Measurements from ENCODE around the gene PSMB10.
"Not testable (repeated sequence)": the region's sequence is repeated elsewhere in the genome, so short reads cannot be mapped to it uniquely, and the experiment has no call there.

The PSMB10 gene

DNA sequence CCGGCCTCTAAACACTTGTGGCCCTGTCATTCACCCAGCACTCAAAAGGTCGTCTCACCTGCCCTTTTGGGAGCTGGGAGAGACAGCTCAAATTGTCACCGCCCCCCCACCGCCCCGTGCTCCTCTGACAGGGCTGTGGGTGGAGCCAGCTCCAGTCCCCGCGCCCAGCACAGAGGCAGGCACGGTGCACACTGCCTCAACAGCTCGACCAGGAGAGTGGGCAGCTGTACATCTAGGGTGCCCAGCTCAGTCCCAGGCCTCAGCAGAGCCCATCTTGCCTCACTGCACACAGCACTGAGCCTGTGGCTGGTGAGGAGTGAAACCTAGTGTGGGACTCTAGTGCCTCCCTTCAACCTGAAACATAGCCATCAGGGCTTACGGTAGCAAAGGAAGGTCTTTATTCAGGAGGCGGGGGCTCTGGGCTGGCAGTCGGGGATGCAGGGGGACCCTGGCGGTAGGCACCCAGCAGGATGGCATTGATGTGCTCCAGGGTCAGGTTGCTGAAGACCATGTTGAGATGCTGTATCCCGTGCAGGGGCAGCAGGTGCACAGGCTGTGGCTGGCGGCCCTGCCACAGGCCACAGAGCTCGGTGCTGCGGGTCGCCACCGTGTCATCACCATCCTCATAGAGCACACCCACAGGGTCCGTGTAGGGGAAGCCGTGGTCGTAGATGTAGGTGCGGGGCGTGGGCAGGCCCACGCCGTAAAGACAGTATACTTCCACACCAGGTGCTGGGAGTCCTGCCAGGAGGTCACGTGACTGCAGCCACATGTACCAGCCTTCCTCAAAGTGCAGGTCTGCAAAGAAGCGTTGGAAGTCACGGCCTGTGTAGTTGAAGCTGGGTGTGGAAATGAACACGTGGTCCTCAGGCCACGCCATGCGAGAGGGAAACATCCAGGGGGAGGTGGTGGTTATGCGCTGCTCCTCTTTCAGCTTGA, 3.1 kb upstream of the PSMB10 start:
- peaks cover 25% of the 10 kb centered on the region for H4K20me1 ChIP-seq (ENCODE audit: insufficient read depth, low read length)
- no peak overlapping the region for H3K4me3 ChIP-seq (ENCODE audit: low read length)
- no peak overlapping the region for H3K4me2 ChIP-seq (ENCODE audit: low read length)
- H3K9ac ChIP-seq (ENCODE audit: low read length) = no peak overlapping the region
- no peak for TF ChIP-seq EZH2phosphoT487 (IDR thresholded peaks at IDR 0.05; ENCODE audit: low read depth)
- TF ChIP-seq, protein P1, sequence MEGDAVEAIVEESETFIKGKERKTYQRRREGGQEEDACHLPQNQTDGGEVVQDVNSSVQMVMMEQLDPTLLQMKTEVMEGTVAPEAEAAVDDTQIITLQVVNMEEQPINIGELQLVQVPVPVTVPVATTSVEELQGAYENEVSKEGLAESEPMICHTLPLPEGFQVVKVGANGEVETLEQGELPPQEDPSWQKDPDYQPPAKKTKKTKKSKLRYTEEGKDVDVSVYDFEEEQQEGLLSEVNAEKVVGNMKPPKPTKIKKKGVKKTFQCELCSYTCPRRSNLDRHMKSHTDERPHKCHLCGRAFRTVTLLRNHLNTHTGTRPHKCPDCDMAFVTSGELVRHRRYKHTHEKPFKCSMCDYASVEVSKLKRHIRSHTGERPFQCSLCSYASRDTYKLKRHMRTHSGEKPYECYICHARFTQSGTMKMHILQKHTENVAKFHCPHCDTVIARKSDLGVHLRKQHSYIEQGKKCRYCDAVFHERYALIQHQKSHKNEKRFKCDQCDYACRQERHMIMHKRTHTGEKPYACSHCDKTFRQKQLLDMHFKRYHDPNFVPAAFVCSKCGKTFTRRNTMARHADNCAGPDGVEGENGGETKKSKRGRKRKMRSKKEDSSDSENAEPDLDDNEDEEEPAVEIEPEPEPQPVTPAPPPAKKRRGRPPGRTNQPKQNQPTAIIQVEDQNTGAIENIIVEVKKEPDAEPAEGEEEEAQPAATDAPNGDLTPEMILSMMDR (IDR thresholded peaks at IDR 0.05; ENCODE audit: low read depth, low read length) = no peak
- no peaks in the 10 kb centered on the region for H3K9me3 ChIP-seq (ENCODE audit: insufficient read depth, low read length)
- H2AFZ ChIP-seq (ENCODE audit: low read depth, low read length) = no peak overlapping the region
- H3K36me3 ChIP-seq (replicated peaks; ENCODE audit: low read depth, low read length) = peaks cover 39% of the 10 kb centered on the region
- H3K27ac ChIP-seq (ENCODE audit: low read length) = no peak overlapping the region
- peaks cover 37% of the 10 kb centered on the region for H3K79me2 ChIP-seq (ENCODE audit: low read length)
- no peaks in the 10 kb centered on the region for H3K27me3 ChIP-seq (ENCODE audit: low read depth, low read length)
- peaks cover 15% of the 10 kb centered on the region for H3K4me1 ChIP-seq (ENCODE audit: low read length)

DNA sequence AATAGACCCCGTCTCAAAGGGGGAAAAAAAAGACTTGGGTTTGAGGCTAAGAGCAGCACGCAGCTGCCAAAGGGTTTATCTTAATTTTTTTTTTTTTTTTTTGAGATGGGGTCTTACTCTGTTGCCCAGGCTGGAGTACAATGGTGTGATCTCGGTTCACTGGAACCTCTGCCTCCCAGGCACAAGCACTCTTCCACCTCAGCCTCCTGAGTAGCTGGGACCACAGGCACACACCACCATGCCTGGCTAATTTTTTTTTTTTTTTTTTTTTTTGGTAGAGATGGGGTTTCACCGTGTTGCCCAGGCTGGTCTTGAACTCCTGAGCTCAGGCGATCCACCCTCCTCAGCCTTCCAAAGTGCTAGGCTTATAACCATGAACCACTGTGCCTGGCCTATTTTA, 1.1 kb upstream of the PSMB10 start:
- H3K4me2 ChIP-seq (ENCODE audit: low read length) = peak overlapping the region; percentile 100
- not testable (repeated sequence) for H3K27me3 ChIP-seq (ENCODE audit: low read depth, low read length); H3K9ac ChIP-seq (ENCODE audit: low read length); H3K9me3 ChIP-seq (ENCODE audit: insufficient read depth, low read length); H2AFZ ChIP-seq (ENCODE audit: low read depth, low read length)
- H3K4me1 ChIP-seq (ENCODE audit: low read length) = peaks cover 16% of the 10 kb centered on the region
- H3K79me2 ChIP-seq (ENCODE audit: low read length) = peaks cover 42% of the 10 kb centered on the region
- peak overlapping the region; percentile 98; the same call in 1 of the 2 replicates for H3K27ac ChIP-seq (ENCODE audit: low read length)
- H3K36me3 ChIP-seq (replicated peaks; ENCODE audit: low read depth, low read length) = peaks cover 51% of the 10 kb centered on the region
- peak overlapping the region; percentile 93; the same call in 1 of the 2 replicates for H3K4me3 ChIP-seq (ENCODE audit: low read length)
- peaks cover 18% of the 10 kb centered on the region for H4K20me1 ChIP-seq (ENCODE audit: insufficient read depth, low read length)

DNA sequence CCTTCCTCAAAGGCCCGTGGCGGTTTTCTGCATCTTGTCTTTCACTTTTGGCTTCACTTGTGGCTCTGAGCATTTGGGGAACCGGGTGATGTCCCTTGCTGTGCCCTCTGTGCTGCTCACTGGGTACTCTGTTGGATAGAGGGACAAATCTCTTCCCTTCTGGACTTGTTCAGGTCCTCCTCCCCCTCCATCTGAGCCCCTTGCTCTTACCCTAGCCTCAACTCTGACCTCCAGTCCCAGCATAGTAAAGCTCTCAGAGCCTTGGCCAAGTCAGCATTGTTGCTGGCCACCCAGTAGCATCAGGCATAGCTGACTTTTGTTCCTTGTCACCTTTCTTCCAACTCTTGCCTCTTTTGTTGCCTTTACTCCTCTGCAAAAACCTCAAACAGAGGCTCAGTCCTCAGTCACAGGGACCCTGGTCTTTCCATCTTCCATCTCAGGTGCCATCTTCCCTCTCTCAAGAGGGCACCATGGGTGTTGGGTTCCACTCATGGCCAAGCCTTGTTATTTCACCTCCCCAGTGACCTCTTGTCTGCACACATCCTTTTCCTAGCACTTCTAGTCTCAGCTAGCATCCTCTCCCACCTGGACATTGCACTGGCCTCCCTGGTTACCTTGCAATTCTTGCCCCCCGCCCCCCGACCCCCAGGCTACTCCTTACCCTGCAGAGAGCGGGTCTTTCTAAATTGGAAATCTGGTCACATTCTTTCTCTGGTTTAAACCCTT, 393 bp upstream of the PSMB10 start:
- Histone ChIP-seq H2AFZ (ENCODE audit: low read depth, low read length) (no peak overlapping the region), H3K4me1 (ENCODE audit: low read length) (peaks cover 16% of the 10 kb centered on the region), H3K9ac (ENCODE audit: low read length) (peak overlapping the region; percentile 98), H3K9me3 (ENCODE audit: insufficient read depth, low read length) (no peaks in the 10 kb centered on the region), H3K27me3 (ENCODE audit: low read depth, low read length) (no peaks in the 10 kb centered on the region), H3K4me2 (ENCODE audit: low read length) (peak overlapping the region; percentile 100), H3K79me2 (ENCODE audit: low read length) (peaks cover 42% of the 10 kb centered on the region), H3K27ac (ENCODE audit: low read length) (peak overlapping the region; percentile 98), H3K4me3 (ENCODE audit: low read length) (peak overlapping the region; percentile 93), H3K36me3 (replicated peaks; ENCODE audit: low read depth, low read length) (peaks cover 55% of the 10 kb centered on the region), H4K20me1 (ENCODE audit: insufficient read depth, low read length) (peaks cover 12% of the 10 kb centered on the region)
- TF ChIP-seq, protein P1 (IDR thresholded peaks at IDR 0.05; ENCODE audit: low read depth, low read length) = no peak
- TF ChIP-seq EZH2phosphoT487 (IDR thresholded peaks at IDR 0.05; ENCODE audit: low read depth) = no peak

DNA sequence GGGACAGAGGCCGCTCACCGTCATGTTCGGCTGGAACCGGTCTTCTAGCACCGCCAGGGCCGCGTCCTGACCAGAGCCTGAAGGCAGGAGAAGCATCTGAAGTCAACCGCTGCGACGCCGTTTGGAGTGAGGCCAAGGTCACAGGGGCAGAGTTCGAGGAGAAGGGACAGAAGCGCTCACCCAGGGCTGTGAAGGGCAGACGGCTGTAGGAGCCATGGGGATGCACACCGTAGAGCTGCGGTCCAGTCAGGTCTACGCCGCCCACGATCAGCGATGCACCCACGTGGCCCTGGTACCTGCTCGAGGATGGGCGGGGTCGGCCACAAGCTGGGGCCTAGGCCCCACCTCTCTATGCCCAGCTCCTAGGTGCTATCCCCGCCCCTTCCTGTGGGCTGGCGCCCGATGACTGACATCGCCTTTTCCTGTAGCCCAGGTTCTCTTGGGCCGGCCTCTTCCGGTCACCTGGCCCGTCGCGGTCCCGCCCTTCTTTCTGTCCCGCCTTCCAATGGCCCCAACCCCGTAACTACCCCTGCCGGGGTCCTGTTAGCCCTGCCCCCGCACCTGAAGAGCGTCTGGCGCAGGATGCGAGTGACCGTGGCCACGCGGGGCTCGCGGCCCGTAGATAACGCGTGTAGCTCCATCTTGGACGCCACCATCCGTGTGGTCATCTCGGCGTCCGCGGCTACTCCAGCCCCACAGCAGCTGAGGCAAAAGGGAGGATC, 1.1 kb downstream of the PSMB10 start:
- peak overlapping the region; percentile 100 for H3K4me2 ChIP-seq (ENCODE audit: low read length)
- H3K36me3 ChIP-seq (replicated peaks; ENCODE audit: low read depth, low read length) = peaks cover 54% of the 10 kb centered on the region
- peaks cover 16% of the 10 kb centered on the region for H3K4me1 ChIP-seq (ENCODE audit: low read length)
- peaks cover 42% of the 10 kb centered on the region for H3K79me2 ChIP-seq (ENCODE audit: low read length)
- peaks cover 8% of the 10 kb centered on the region for H4K20me1 ChIP-seq (ENCODE audit: insufficient read depth, low read length)
- H3K4me3 ChIP-seq (ENCODE audit: low read length) = peak overlapping the region; percentile 93
- no peaks in the 10 kb centered on the region for H3K9me3 ChIP-seq (ENCODE audit: insufficient read depth, low read length)
- TF ChIP-seq, protein P1 (IDR thresholded peaks at IDR 0.05; ENCODE audit: low read depth, low read length) = no peak
- TF ChIP-seq EZH2phosphoT487 (IDR thresholded peaks at IDR 0.05; ENCODE audit: low read depth) = no peak
- no peak overlapping the region for H2AFZ ChIP-seq (ENCODE audit: low read depth, low read length)
- no peaks in the 10 kb centered on the region for H3K27me3 ChIP-seq (ENCODE audit: low read depth, low read length)
- H3K27ac ChIP-seq (ENCODE audit: low read length) = peak overlapping the region; percentile 98
- H3K9ac ChIP-seq (ENCODE audit: low read length) = peak overlapping the region; percentile 98
